WTC11 (cell line): ENCODE results near the gene CNST. TPM values are rescaled to one million over a fixed set of nuclear protein-coding genes. Genes with fewer than 3 reads are reported as not detected.

ENCODE experiments used
- ATAC-seq: fragments of 200-7000 bp; cut with Tn5 transposase; 2 replicates; pipeline ENCODE4 v1.10.0; 2021; ENCODE audit warnings: mild to moderate bottlenecking, moderate library complexity
- CTCF ChIA-PET: fragments of 300-600 bp; sonication (Branson Sonifier 250); formaldehyde crosslinking; loops from one replicate; lab custom pipeline; 2021; ENCODE audit warnings: antibody characterized with exemption; lab: Charles Lee
- POLR2A ChIA-PET: fragments of 350-600 bp; sonication (Branson Sonifier 250); formaldehyde crosslinking; loops from one replicate; lab custom pipeline; 2021; ENCODE audit warnings: antibody characterized with exemption; lab: Charles Lee
- DNase-seq: peaks from one replicate; pipeline ENCODE4 v3.0.0; 2021; ENCODE audit warnings: low spot score
- H3K27ac Mint-ChIP-seq: 2 replicates; pipeline ENCODE4 v1.8.0; 2021; ENCODE audit warnings: mixed read lengths
- H3K27me3 Mint-ChIP-seq: 2 replicates; pipeline ENCODE4 v1.8.0; 2021; ENCODE audit warnings: low read depth, mild to moderate bottlenecking, moderate library complexity, mixed read lengths
- H3K36me3 Mint-ChIP-seq: 2 replicates; pipeline ENCODE4 v1.8.0; 2021; ENCODE audit warnings: mixed read lengths
- H3K4me1 Mint-ChIP-seq: 2 replicates; pipeline ENCODE4 v1.8.0; 2022; ENCODE audit warnings: mixed read lengths
- H3K4me3 Mint-ChIP-seq: 2 replicates; pipeline ENCODE4 v1.8.0; 2021; ENCODE audit warnings: mild to moderate bottlenecking, moderate library complexity, mixed read lengths
- H3K9me3 Mint-ChIP-seq: 2 replicates; pipeline ENCODE4 v1.8.0; 2021; ENCODE audit warnings: mixed read lengths
- CREM ChIP-seq: sonication (generic); formaldehyde crosslinking; IDR thresholded peaks from 2 replicates; pipeline ENCODE4 v1.8.1; 2022; ENCODE audit warnings: mild to moderate bottlenecking, missing genetic modification reagents, moderate library complexity
- GABPB1 ChIP-seq: sonication (generic); formaldehyde crosslinking; IDR thresholded peaks from 2 replicates; pipeline ENCODE4 v1.8.1; 2023; ENCODE audit warnings: mild to moderate bottlenecking, missing genetic modification reagents
- GRHL2 ChIP-seq: fragments of 250-450 bp; sonication (Bioruptor Pico); IDR thresholded peaks from 2 replicates; pipeline ENCODE4 v1.8.0; 2022; ENCODE audit warnings: mild to moderate bottlenecking, moderate library complexity; ENCODE audit not compliant: insufficient replicate concordance, severe bottlenecking
- IRF2 ChIP-seq: sonication (generic); formaldehyde crosslinking; IDR thresholded peaks from 2 replicates; pipeline ENCODE4 v1.8.0; 2022; ENCODE audit warnings: low read depth, missing genetic modification reagents, borderline replicate concordance
- NFATC4 ChIP-seq: fragments of 250-450 bp; sonication (Bioruptor Pico); IDR thresholded peaks from 2 replicates; pipeline ENCODE4 v1.9.0; 2021; ENCODE audit warnings: mild to moderate bottlenecking
- NFE2L1 ChIP-seq: sonication (generic); formaldehyde crosslinking; IDR thresholded peaks from 2 replicates; pipeline ENCODE4 v1.8.1; 2023; ENCODE audit warnings: missing genetic modification reagents
- SMAD3 ChIP-seq: sonication (generic); formaldehyde crosslinking; IDR thresholded peaks from 2 replicates; pipeline ENCODE4 v1.8.0; 2022; ENCODE audit warnings: missing genetic modification reagents, mild to moderate bottlenecking, borderline replicate concordance
- SP1 ChIP-seq: sonication (generic); formaldehyde crosslinking; conservative IDR thresholded peaks from 2 replicates; pipeline ENCODE4 v1.8.1; 2022; ENCODE audit warnings: missing genetic modification reagents
- TCF7 ChIP-seq: sonication (generic); formaldehyde crosslinking; IDR thresholded peaks from 2 replicates; pipeline ENCODE4 v1.8.0; 2022; ENCODE audit warnings: mild to moderate bottlenecking, low read depth, missing genetic modification reagents, moderate library complexity
- TEAD4 ChIP-seq: sonication (generic); formaldehyde crosslinking; IDR thresholded peaks from 2 replicates; pipeline ENCODE4 v1.8.0; 2022; ENCODE audit warnings: mild to moderate bottlenecking, missing genetic modification reagents
- ZNF317 ChIP-seq: sonication (generic); formaldehyde crosslinking; IDR thresholded peaks from 2 replicates; pipeline ENCODE4 v1.8.1; 2023; ENCODE audit warnings: low read depth, mild to moderate bottlenecking, moderate library complexity, missing genetic modification reagents, borderline replicate concordance
- ZSCAN18 ChIP-seq: fragments of 250-450 bp; sonication (Bioruptor Pico); IDR thresholded peaks from 2 replicates; pipeline ENCODE4 v2.1.2; 2022; ENCODE audit warnings: mild to moderate bottlenecking, moderate library complexity
- total RNA-seq: library from RNA; stranded (reverse); gene quantifications from 3 replicates; pipeline ENCODE4 v1.2.3, GENCODE V29; 2021
- TF ChIP-seq, protein P1 (sequence below): sonication (generic); formaldehyde crosslinking; IDR thresholded peaks from 2 replicates; pipeline ENCODE4 v1.8.0; 2023; ENCODE audit warnings: mild to moderate bottlenecking, missing genetic modification reagents
- TF ChIP-seq, protein P2 (sequence below): sonication (generic); formaldehyde crosslinking; IDR thresholded peaks from 2 replicates; pipeline ENCODE4 v1.8.0; 2022; ENCODE audit warnings: missing genetic modification reagents
- TF ChIP-seq, protein P3 (sequence below): sonication (generic); formaldehyde crosslinking; IDR thresholded peaks from 2 replicates; pipeline ENCODE4 v1.8.1; 2022; ENCODE audit warnings: low read depth, mild to moderate bottlenecking, moderate library complexity, missing genetic modification reagents, borderline replicate concordance

The CNST gene
- total RNA-seq, 1 experiment from 2014 or later: 18.4 TPM

DNA sequence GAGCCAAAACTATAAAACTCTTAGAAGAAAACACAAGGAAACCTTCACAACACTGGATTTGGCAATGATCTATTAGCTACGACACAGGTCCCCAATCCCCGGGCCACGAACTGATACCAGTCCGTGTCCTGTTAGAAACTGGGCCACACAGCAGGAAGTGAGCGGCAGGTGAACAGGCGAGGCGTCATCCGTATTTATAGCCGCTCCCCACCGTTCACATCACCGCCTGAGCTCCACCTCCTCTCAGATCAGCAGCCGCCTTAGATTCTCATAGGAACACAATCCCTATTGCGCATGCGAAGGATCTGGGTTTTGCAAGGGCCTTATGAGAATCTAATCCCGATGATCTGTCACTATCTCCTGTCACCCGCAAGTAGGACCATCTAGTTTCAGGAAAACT lies 12.1 kb upstream of the CNST start:
- no peak overlapping the region for H3K27ac Mint-ChIP-seq
- H3K36me3 Mint-ChIP-seq: peaks cover 46% of the 10 kb centered on the region
- H3K4me3 Mint-ChIP-seq: no peak overlapping the region
- TF ChIP-seq TCF7 (CRISPR knock-in tag) (no peak), ZNF317 (CRISPR knock-in tag) (no peak), NFATC4 (CRISPR knock-in tag) (no peak), ZSCAN18 (CRISPR knock-in tag) (no peak), SMAD3 (CRISPR knock-in tag) (no peak), TEAD4 (CRISPR knock-in tag) (no peak), NFE2L1 (CRISPR knock-in tag) (no peak)
- TF ChIP-seq, protein P1, sequence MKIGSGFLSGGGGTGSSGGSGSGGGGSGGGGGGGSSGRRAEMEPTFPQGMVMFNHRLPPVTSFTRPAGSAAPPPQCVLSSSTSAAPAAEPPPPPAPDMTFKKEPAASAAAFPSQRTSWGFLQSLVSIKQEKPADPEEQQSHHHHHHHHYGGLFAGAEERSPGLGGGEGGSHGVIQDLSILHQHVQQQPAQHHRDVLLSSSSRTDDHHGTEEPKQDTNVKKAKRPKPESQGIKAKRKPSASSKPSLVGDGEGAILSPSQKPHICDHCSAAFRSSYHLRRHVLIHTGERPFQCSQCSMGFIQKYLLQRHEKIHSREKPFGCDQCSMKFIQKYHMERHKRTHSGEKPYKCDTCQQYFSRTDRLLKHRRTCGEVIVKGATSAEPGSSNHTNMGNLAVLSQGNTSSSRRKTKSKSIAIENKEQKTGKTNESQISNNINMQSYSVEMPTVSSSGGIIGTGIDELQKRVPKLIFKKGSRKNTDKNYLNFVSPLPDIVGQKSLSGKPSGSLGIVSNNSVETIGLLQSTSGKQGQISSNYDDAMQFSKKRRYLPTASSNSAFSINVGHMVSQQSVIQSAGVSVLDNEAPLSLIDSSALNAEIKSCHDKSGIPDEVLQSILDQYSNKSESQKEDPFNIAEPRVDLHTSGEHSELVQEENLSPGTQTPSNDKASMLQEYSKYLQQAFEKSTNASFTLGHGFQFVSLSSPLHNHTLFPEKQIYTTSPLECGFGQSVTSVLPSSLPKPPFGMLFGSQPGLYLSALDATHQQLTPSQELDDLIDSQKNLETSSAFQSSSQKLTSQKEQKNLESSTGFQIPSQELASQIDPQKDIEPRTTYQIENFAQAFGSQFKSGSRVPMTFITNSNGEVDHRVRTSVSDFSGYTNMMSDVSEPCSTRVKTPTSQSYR (CRISPR knock-in tag): no peak
- TF ChIP-seq, protein P2, sequence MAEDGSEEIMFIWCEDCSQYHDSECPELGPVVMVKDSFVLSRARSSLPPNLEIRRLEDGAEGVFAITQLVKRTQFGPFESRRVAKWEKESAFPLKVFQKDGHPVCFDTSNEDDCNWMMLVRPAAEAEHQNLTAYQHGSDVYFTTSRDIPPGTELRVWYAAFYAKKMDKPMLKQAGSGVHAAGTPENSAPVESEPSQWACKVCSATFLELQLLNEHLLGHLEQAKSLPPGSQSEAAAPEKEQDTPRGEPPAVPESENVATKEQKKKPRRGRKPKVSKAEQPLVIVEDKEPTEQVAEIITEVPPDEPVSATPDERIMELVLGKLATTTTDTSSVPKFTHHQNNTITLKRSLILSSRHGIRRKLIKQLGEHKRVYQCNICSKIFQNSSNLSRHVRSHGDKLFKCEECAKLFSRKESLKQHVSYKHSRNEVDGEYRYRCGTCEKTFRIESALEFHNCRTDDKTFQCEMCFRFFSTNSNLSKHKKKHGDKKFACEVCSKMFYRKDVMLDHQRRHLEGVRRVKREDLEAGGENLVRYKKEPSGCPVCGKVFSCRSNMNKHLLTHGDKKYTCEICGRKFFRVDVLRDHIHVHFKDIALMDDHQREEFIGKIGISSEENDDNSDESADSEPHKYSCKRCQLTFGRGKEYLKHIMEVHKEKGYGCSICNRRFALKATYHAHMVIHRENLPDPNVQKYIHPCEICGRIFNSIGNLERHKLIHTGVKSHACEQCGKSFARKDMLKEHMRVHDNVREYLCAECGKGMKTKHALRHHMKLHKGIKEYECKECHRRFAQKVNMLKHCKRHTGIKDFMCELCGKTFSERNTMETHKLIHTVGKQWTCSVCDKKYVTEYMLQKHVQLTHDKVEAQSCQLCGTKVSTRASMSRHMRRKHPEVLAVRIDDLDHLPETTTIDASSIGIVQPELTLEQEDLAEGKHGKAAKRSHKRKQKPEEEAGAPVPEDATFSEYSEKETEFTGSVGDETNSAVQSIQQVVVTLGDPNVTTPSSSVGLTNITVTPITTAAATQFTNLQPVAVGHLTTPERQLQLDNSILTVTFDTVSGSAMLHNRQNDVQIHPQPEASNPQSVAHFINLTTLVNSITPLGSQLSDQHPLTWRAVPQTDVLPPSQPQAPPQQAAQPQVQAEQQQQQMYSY (CRISPR knock-in tag): no peak
- POLR2A ChIA-PET: no interaction called here
- CTCF ChIA-PET: no interaction called here
- DNase-seq: no peak
- no peaks in the 10 kb centered on the region for H3K9me3 Mint-ChIP-seq
- H3K4me1 Mint-ChIP-seq: no peaks in the 10 kb centered on the region
- H3K27me3 Mint-ChIP-seq: no peaks in the 10 kb centered on the region
- ATAC-seq: no peak

GRCh38 chr1:246558041-246558440 lies 8.2 kb upstream of the CNST start:
- no peak overlapping the region for H3K27ac Mint-ChIP-seq
- no peaks in the 10 kb centered on the region for H3K9me3 Mint-ChIP-seq
- DNase-seq (no peak), ATAC-seq (no peak)
- H3K36me3 Mint-ChIP-seq: peaks cover 46% of the 10 kb centered on the region
- H3K4me1 Mint-ChIP-seq: no peaks in the 10 kb centered on the region
- H3K27me3 Mint-ChIP-seq: no peaks in the 10 kb centered on the region
- CTCF ChIA-PET: no interaction called here
- no peak overlapping the region for H3K4me3 Mint-ChIP-seq
- POLR2A ChIA-PET: no interaction called here
- TF ChIP-seq SP1 (CRISPR knock-in tag) (no peak), GABPB1 (CRISPR knock-in tag) (no peak), GRHL2 (CRISPR knock-in tag) (no peak), ZSCAN18 (CRISPR knock-in tag) (no peak), IRF2 (no peak), CREM (no peak)
- TF ChIP-seq, protein P3, sequence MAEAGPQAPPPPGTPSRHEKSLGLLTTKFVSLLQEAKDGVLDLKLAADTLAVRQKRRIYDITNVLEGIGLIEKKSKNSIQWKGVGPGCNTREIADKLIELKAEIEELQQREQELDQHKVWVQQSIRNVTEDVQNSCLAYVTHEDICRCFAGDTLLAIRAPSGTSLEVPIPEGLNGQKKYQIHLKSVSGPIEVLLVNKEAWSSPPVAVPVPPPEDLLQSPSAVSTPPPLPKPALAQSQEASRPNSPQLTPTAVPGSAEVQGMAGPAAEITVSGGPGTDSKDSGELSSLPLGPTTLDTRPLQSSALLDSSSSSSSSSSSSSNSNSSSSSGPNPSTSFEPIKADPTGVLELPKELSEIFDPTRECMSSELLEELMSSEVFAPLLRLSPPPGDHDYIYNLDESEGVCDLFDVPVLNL (CRISPR knock-in tag): no peak
